Activated CD8-positive, alpha-beta memory T cell treated with anti-CD3 and anti-CD28 coated beads, Interleukin-2, amount 10 ng/mL, durations not matched to agents 7 days and 5 days (primary cell): ENCODE measurements around the gene CCP110. TPM values are rescaled to one million over a fixed set of nuclear protein-coding genes. Genes with fewer than 3 reads are reported as not detected.
A peak's percentile ranks its signal among the peaks of the same experiment; 100 is the strongest.

ENCODE experiments used
- ATAC-seq: fragments of 150-1000 bp; cut with Tn5 transposase; one replicate; pipeline ENCODE4 v1.10.0; 2021; ENCODE audit warnings: moderate library complexity
- CTCF ChIA-PET: fragments of 350-600 bp; sonication (Branson Sonifier 250); formaldehyde crosslinking; loops from one replicate; lab custom pipeline; 2021; ENCODE audit warnings: antibody characterized with exemption; lab: Charles Lee
- DNase-seq: peaks from one replicate; pipeline ENCODE4 v3.0.0-alpha.2; 2020
- H3K27ac Mint-ChIP-seq: one replicate; pipeline ENCODE4 v1.8.0; 2021; ENCODE audit warnings: mild to moderate bottlenecking, mixed read lengths
- H3K27me3 Mint-ChIP-seq: one replicate; pipeline ENCODE4 v1.8.0; 2021; ENCODE audit warnings: mixed read lengths
- H3K36me3 Mint-ChIP-seq: one replicate; pipeline ENCODE4 v1.8.0; 2021; ENCODE audit warnings: mild to moderate bottlenecking, mixed read lengths
- H3K4me1 Mint-ChIP-seq: one replicate; pipeline ENCODE4 v1.8.0; 2021; ENCODE audit warnings: mixed read lengths
- H3K4me3 Mint-ChIP-seq: one replicate; pipeline ENCODE4 v1.8.0; 2021; ENCODE audit warnings: mild to moderate bottlenecking, moderate library complexity, mixed read lengths
- H3K9me3 Mint-ChIP-seq: one replicate; pipeline ENCODE4 v1.8.0; 2022; ENCODE audit warnings: low read depth, mixed read lengths
- total RNA-seq, 2 experiments: library from RNA; stranded (reverse); gene quantifications; one replicate each; pipeline ENCODE4 v1.2.3, GENCODE V29; 2021

The CCP110 gene
- total RNA-seq, 2 experiments from 2014 or later, result 45.0 to 45.3 TPM

GRCh38 chr16:19566362-19566761 lies 42.6 kb downstream of the CCP110 start:
- ATAC-seq (no peak), DNase-seq (no peak)
- H3K9me3 Mint-ChIP-seq, result no peaks in the 10 kb centered on the region
- H3K36me3 Mint-ChIP-seq, result peaks cover 24% of the 10 kb centered on the region
- no peak overlapping the region for H3K4me3 Mint-ChIP-seq
- no peak overlapping the region for H3K27ac Mint-ChIP-seq
- no peaks in the 10 kb centered on the region for H3K4me1 Mint-ChIP-seq
- H3K27me3 Mint-ChIP-seq, result no peaks in the 10 kb centered on the region
- CTCF ChIA-PET, result interaction anchor here (0.7 to 1.0 kb wide), 2 partner anchors 17 to 320 kb away, joined by 3 read pairs; no protein-coding TSS in a partner anchor

GRCh38 chr16:19567560-19567959 lies 43.8 kb downstream of the CCP110 start:
- H3K36me3 Mint-ChIP-seq, result peaks cover 20% of the 10 kb centered on the region
- DNase-seq, result no peak
- H3K27me3 Mint-ChIP-seq, result no peaks in the 10 kb centered on the region
- no peak overlapping the region for H3K4me3 Mint-ChIP-seq
- no peaks in the 10 kb centered on the region for H3K9me3 Mint-ChIP-seq
- CTCF ChIA-PET, result no interaction called here
- H3K27ac Mint-ChIP-seq, result no peak overlapping the region
- ATAC-seq, result no peak
- no peaks in the 10 kb centered on the region for H3K4me1 Mint-ChIP-seq

GRCh38 chr16:19573997-19574396 lies 50.3 kb downstream of the CCP110 start:
- no peak for DNase-seq
- H3K9me3 Mint-ChIP-seq, result no peaks in the 10 kb centered on the region
- ATAC-seq, result no peak
- peaks cover 23% of the 10 kb centered on the region for H3K36me3 Mint-ChIP-seq
- CTCF ChIA-PET, result no interaction called here
- H3K4me3 Mint-ChIP-seq, result no peak overlapping the region
- H3K27ac Mint-ChIP-seq, result no peak overlapping the region
- no peaks in the 10 kb centered on the region for H3K27me3 Mint-ChIP-seq
- H3K4me1 Mint-ChIP-seq, result no peaks in the 10 kb centered on the region

GRCh38 chr16:19574615-19575014 lies 50.9 kb downstream of the CCP110 start:
- DNase-seq (no peak), ATAC-seq (no peak)
- Mint-ChIP-seq H3K27ac (no peak overlapping the region), H3K4me3 (no peak overlapping the region), H3K4me1 (no peaks in the 10 kb centered on the region), H3K9me3 (no peaks in the 10 kb centered on the region), H3K36me3 (peaks cover 25% of the 10 kb centered on the region), H3K27me3 (no peaks in the 10 kb centered on the region)
- CTCF ChIA-PET, result no interaction called here

GRCh38 chr16:19578378-19578971 lies 54.7 kb downstream of the CCP110 start:
- no peak for ATAC-seq
- peaks cover 44% of the 10 kb centered on the region for H3K36me3 Mint-ChIP-seq

GRCh38 chr16:19582050-19582831 lies 58.5 kb downstream of the CCP110 start:
- no peak overlapping the region for H3K27ac Mint-ChIP-seq
- no peaks in the 10 kb centered on the region for H3K27me3 Mint-ChIP-seq
- no peaks in the 10 kb centered on the region for H3K4me1 Mint-ChIP-seq
- H3K36me3 Mint-ChIP-seq, result peaks cover 39% of the 10 kb centered on the region
- no peak overlapping the region for H3K4me3 Mint-ChIP-seq
- ATAC-seq, result no peak
- no peak for DNase-seq
- no peaks in the 10 kb centered on the region for H3K9me3 Mint-ChIP-seq
- CTCF ChIA-PET, result interaction anchor here (1.1 to 1.6 kb wide), 2 partner anchors 17 to 306 kb away, joined by 3 read pairs; no protein-coding TSS in a partner anchor

More at GRCh38 chr16:19578378-19578971, 54.7 kb downstream of the CCP110 start:
- H3K4me3 Mint-ChIP-seq, result no peak overlapping the region
- no peaks in the 10 kb centered on the region for H3K27me3 Mint-ChIP-seq
- no peaks in the 10 kb centered on the region for H3K9me3 Mint-ChIP-seq
- no peak for DNase-seq
- H3K4me1 Mint-ChIP-seq, result no peaks in the 10 kb centered on the region
- H3K27ac Mint-ChIP-seq, result no peak overlapping the region
- CTCF ChIA-PET, result no interaction called here

- no peaks in the 10 kb centered on the region for H3K9me3 Mint-ChIP-seq
- no peak overlapping the region for H3K27ac Mint-ChIP-seq
- peaks cover 34% of the 10 kb centered on the region for H3K36me3 Mint-ChIP-seq
- peak; percentile 44 for DNase-seq
- CTCF ChIA-PET, result interaction anchor here (0.6 to 1.7 kb wide), 18 partner anchors 9 to 315 kb away, joined by 3 to 12 read pairs (median 4); partner anchors contain the start of gene VPS35L
- no peaks in the 10 kb centered on the region for H3K4me1 Mint-ChIP-seq
- peak; percentile 57 for ATAC-seq
- no peak overlapping the region for H3K4me3 Mint-ChIP-seq
- no peaks in the 10 kb centered on the region for H3K27me3 Mint-ChIP-seq
Measured at GRCh38 chr16:19583665-19584300, 60.0 kb downstream of the CCP110 start.

GRCh38 chr16:19588661-19589060 lies 64.9 kb downstream of the CCP110 start:
- no peaks in the 10 kb centered on the region for H3K9me3 Mint-ChIP-seq
- H3K27me3 Mint-ChIP-seq, result no peaks in the 10 kb centered on the region
- ATAC-seq (no peak), DNase-seq (no peak)
- H3K4me1 Mint-ChIP-seq, result no peaks in the 10 kb centered on the region
- H3K36me3 Mint-ChIP-seq, result peaks cover 8% of the 10 kb centered on the region
- no peak overlapping the region for H3K4me3 Mint-ChIP-seq
- CTCF ChIA-PET, result interaction anchor here (1.2 kb wide), 1 partner anchor 315 kb away, joined by 3 read pairs; no protein-coding TSS in a partner anchor
- H3K27ac Mint-ChIP-seq, result no peak overlapping the region

- no peak overlapping the region for H3K4me3 Mint-ChIP-seq
- H3K9me3 Mint-ChIP-seq, result no peaks in the 10 kb centered on the region
- peaks cover 5% of the 10 kb centered on the region for H3K36me3 Mint-ChIP-seq
- DNase-seq (no peak), ATAC-seq (no peak)
- H3K27me3 Mint-ChIP-seq, result no peaks in the 10 kb centered on the region
- CTCF ChIA-PET, result interaction anchor here (0.9 to 1.1 kb wide), 2 partner anchors 34 to 297 kb away, joined by 3 to 4 read pairs; partner anchors contain the start of gene VPS35L
- H3K4me1 Mint-ChIP-seq, result no peaks in the 10 kb centered on the region
- H3K27ac Mint-ChIP-seq, result no peak overlapping the region
Measured at GRCh38 chr16:19589106-19589505, 65.4 kb downstream of the CCP110 start.

- Mint-ChIP-seq H3K9me3 (no peaks in the 10 kb centered on the region), H3K4me3 (no peak overlapping the region), H3K27me3 (no peaks in the 10 kb centered on the region), H3K27ac (no peak overlapping the region), H3K36me3 (peaks cover 4% of the 10 kb centered on the region), H3K4me1 (no peaks in the 10 kb centered on the region)
- ATAC-seq, result no peak
- CTCF ChIA-PET, result interaction anchor here (0.9 to 1.2 kb wide), 3 partner anchors 10 to 297 kb away, joined by 3 to 4 read pairs (median 4); partner anchors contain the start of gene VPS35L
- DNase-seq, result no peak
Measured at GRCh38 chr16:19589771-19590302, 66.1 kb downstream of the CCP110 start.

GRCh38 chr16:19595043-19595767 lies 71.5 kb downstream of the CCP110 start:
- CTCF ChIA-PET, result interaction anchor here (2.3 kb wide), 1 partner anchor 12 kb away, joined by 7 read pairs; no protein-coding TSS in a partner anchor
- Mint-ChIP-seq H3K36me3 (peaks cover 3% of the 10 kb centered on the region), H3K9me3 (no peaks in the 10 kb centered on the region), H3K27me3 (no peaks in the 10 kb centered on the region), H3K4me3 (no peak overlapping the region), H3K4me1 (no peaks in the 10 kb centered on the region), H3K27ac (no peak overlapping the region)
- ATAC-seq, result no peak
- no peak for DNase-seq

GRCh38 chr16:19598805-19599510 lies 75.2 kb downstream of the CCP110 start:
- Mint-ChIP-seq H3K9me3 (no peaks in the 10 kb centered on the region), H3K27me3 (no peaks in the 10 kb centered on the region), H3K36me3 (peaks cover 7% of the 10 kb centered on the region), H3K4me3 (no peak overlapping the region), H3K4me1 (peaks cover 2% of the 10 kb centered on the region), H3K27ac (no peak overlapping the region)
- ATAC-seq (no peak), DNase-seq (no peak)
- CTCF ChIA-PET, result interaction anchor here (0.7 to 10.2 kb wide), 7 partner anchors 14 to 300 kb away, joined by 3 to 78 read pairs (median 3); partner anchors contain the start of gene GPRC5B
